GM18520 (cell line): ENCODE results near the gene HERC3.
"Not testable (repeated sequence)": the region's sequence is repeated elsewhere in the genome, so short reads cannot be mapped to it uniquely, and the experiment has no call there.

Source experiments
- ATAC-seq: cut with Tn5 transposase; IDR thresholded peaks from one replicate; pipeline ENCODE4 v1.9.1; 2021; ENCODE audit not compliant: unreplicated experiment

The HERC3 gene

GRCh38 chr4:88606832-88607231 is 14.6 kb downstream of the HERC3 start:
- ATAC-seq, result no peak

- no peak for ATAC-seq
Observed at GRCh38 chr4:88609387-88609786, 17.1 kb downstream of the HERC3 start.

- ATAC-seq, result not testable (repeated sequence)
Observed at GRCh38 chr4:88609794-88610193, 17.5 kb downstream of the HERC3 start.

GRCh38 chr4:88610771-88611170 is 18.5 kb downstream of the HERC3 start:
- ATAC-seq, result no peak

- ATAC-seq, result no peak
Observed at GRCh38 chr4:88613417-88613875, 21.2 kb downstream of the HERC3 start.

DNA sequence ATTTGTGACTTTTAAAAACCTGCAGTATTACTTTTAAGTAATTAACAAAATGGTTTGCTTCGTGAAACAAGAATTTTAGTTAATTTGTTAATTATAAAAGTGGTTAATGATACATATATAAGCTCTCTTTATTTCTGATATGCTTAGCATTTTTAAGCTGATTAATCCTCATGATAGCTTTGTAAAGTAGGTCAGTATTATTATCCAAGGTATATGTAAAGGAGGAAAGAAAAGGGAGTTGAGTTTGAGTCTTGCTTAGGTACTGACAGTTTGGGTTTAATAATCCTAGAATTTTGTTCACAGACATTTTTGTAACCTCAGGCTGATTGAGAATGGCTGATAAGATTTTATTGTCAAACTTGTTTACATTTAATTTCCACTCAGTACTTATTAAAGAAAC is 21.8 kb downstream of the HERC3 start:
- ATAC-seq, result no peak

- ATAC-seq, result no peak
Observed at GRCh38 chr4:88616275-88617150, 24.2 kb downstream of the HERC3 start.

DNA sequence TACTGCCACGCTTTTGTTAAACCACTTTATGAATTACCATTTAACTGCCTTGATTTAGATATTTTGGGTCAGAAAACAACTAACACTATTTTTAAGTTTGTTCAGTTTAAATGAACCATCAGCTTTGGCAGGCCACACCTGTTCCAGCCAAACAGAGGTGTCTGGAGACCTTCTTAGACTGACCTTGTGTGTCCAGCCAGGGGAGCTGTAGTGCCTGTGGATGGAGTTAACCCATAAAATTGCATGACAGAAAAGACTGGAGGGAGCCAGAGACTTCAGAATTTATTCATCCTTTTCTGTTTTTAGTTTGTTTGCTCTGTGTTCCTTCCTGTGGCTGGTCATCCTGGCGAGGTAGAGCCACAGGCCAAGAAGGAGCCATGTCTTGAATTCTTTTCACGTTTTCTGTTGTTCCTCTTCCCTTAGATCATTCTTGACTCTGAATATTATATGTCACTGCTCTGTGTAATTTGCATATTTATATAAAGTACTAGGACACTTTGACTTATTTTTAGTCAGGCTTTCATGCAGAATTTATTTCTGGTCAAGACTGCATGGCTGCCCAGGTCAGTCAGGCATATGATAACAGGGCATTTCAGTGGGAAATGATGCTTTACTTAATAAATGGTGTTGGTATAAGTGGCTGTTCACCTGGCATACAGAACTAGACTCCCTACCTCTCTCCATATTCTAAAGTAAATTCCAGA is 26.7 kb downstream of the HERC3 start:
- ATAC-seq, result no peak

GRCh38 chr4:88619971-88620370 is 27.7 kb downstream of the HERC3 start:
- ATAC-seq, result no peak

GRCh38 chr4:88621763-88622327 is 29.6 kb downstream of the HERC3 start:
- ATAC-seq, result no peak

- no peak for ATAC-seq
Observed at GRCh38 chr4:88623097-88623496, 30.8 kb downstream of the HERC3 start.

GRCh38 chr4:88628746-88629145 is 36.5 kb downstream of the HERC3 start:
- no peak for ATAC-seq

DNA sequence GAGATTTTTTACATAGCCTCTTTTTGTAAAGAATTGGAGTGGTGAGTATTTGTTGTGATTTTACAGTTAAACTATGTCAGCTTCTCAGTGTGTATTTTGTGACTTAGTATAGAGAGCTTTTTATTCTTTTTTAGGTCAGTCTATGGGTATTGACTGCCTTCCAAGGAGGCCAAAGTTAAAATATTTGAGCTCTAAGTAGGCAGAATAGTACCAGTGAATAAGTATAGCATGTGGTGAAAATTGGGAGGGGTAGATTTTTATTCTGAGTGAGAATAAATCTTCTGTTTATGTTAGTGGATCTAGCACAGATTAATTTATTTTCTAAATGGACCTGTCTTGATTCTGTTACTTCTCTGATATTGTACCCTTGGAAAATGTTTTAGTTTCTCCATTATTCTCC is 37.5 kb downstream of the HERC3 start:
- no peak for ATAC-seq

DNA sequence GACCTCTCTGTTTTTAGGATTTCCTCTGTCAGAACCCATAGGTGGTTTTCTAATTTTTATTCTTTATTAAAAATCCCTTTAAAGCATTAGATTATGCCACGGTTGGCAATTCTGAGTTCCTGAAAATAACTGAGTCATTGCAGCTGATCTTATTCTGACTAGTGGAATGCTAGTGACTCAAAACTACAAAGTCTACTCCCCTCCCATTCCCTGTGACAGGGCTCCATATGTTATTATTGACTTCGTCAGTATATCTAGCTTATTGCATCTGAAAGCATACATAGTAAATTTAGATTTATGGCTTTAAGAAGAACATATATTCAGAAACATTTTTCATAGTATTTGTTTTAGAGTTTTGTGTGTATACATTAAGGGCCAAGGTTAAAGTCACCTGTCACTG is 38.5 kb downstream of the HERC3 start:
- ATAC-seq, result no peak

- ATAC-seq, result no peak
Observed at GRCh38 chr4:88643932-88644331, 51.7 kb downstream of the HERC3 start.

DNA sequence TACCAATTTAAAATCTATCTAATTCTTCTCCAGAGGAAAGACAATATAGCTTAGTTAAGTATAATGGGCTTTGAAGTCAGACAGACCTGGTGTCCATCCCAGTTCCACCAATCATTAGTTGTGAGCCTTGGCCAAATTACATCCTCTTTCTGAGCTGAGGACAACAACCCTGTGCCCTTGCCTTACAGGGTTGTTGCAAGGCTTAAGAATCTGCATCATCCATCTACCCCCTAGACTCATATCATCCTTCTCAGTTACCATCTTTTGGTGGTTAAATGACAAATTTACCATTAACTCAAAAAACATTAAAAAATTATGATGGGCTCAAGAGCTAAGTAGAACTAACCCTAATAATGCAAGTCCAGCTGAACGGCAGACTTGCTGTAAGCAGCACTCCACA is 53.7 kb downstream of the HERC3 start:
- ATAC-seq, result no peak

DNA sequence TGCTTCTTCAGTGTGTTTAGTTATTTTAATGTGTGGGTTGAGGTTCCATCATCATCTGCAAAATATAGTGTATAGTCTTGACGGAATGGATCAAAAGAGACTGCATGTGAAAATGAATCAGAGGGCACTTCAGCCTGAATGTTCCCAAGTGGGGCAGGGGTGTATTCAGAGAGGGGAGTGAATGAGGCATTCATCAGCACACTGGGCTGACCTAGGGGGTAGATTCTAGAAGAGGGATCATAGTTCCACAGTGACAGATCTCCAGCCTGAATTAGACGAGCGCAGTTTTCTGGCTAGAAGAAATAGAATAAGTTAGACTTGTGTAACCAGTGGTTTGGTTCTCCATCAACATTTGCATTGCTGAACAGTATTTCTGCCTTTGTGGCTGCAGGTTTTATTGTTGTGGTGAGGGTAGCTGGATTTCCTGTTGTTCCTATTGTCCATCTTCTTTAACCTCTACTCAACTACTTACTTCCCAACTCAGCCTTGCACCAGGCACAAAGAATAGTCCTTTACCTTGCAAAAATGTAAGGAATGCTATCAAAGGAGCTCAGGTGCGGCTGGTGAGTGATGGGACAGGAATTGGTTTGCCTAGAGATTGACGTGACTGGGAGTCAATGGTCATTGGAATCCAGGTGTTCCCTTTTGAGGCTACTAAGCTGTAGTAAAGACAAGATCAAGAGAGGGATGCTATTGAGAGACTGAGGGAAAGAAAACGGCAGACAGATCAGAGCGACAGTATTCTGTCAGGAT is 54.4 kb downstream of the HERC3 start:
- ATAC-seq, result no peak

- no peak for ATAC-seq
Observed at GRCh38 chr4:88649716-88650115, 57.4 kb downstream of the HERC3 start.

DNA sequence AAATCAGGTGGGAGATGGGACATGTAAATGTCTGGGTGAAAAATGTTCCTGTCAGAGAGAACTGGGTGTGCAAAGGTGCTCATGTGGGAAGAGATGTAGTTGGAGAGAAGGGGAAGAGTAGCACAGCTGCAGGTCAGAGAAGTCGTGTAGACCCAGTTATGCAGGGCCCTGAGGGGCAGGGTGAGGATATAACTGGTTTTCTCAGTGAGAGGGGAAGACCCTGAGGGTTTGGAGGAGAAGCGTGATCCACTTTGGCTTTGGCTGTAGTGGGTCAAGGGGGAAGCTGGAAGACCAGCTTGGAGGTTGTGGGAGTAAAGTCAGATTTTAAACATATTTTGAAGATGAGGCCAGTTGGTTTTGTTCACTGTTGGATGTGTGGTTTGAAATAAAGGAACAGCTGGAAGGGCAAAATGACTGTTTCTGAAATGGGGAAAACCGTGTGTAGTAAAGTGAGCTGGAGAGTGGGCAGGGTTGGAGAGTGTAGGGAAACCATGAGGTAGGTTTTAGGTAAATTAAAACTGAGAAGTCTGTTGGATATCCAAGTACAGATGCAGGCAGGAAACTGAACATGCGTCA is 61.2 kb downstream of the HERC3 start:
- ATAC-seq, result no peak

- ATAC-seq, result no peak
Observed at GRCh38 chr4:88655226-88655625, 62.9 kb downstream of the HERC3 start.
